Mesendoderm (in vitro differentiated cells): ENCODE data around the gene MECP2.
"Not testable (repeated sequence)": the region's sequence is repeated elsewhere in the genome, so short reads cannot be mapped to it uniquely, and the experiment has no call there.

ENCODE experiments used
- DNase-seq: peaks from one replicate; pipeline ENCODE4 v3.0.0; 2013
- H2AK5ac ChIP-seq: 2 replicates; pipeline ENCODE4 v1.6.1; 2013; ENCODE audit warnings: low read length, inconsistent platforms
- H2BK120ac ChIP-seq: 2 replicates; pipeline ENCODE4 v1.6.1; 2013; ENCODE audit warnings: low read depth, mild to moderate bottlenecking, low read length, moderate library complexity, mixed read lengths
- H2BK15ac ChIP-seq: replicated peaks from 2 replicates; pipeline ENCODE4 v1.6.1; 2013; ENCODE audit warnings: low read depth, mild to moderate bottlenecking, moderate library complexity
- H2BK5ac ChIP-seq: 2 replicates; pipeline ENCODE4 v1.6.1; 2013; ENCODE audit warnings: low read length, inconsistent platforms
- H3K18ac ChIP-seq: 2 replicates; pipeline ENCODE4 v1.6.1; 2013; ENCODE audit warnings: mild to moderate bottlenecking, low read length, mixed read lengths
- H3K23ac ChIP-seq: one replicate; pipeline ENCODE4 v1.6.1; 2013; ENCODE audit warnings: low read length
- H3K27ac ChIP-seq: 2 replicates; pipeline ENCODE4 v1.5.1; 2013; ENCODE audit warnings: low read depth, mild to moderate bottlenecking, inconsistent platforms, low read length, moderate library complexity
- H3K27me3 ChIP-seq: 2 replicates; pipeline ENCODE4 v1.6.1; 2013; ENCODE audit warnings: low read length, control low read depth, mild to moderate bottlenecking, inconsistent platforms; ENCODE audit not compliant: insufficient read depth, poor library complexity
- H3K36me3 ChIP-seq: 2 replicates; pipeline ENCODE4 v1.6.1; 2013; ENCODE audit warnings: low read length, inconsistent platforms; ENCODE audit not compliant: control insufficient read depth, insufficient read depth
- H3K4ac ChIP-seq: one replicate; pipeline ENCODE4 v1.6.1; 2013; ENCODE audit warnings: low read depth, mild to moderate bottlenecking, low read length, moderate library complexity
- H3K4me1 ChIP-seq: 2 replicates; pipeline ENCODE4 v1.6.1; 2013; ENCODE audit warnings: low read depth, low read length, inconsistent platforms; ENCODE audit not compliant: control insufficient read depth
- H3K4me2 ChIP-seq: 2 replicates; pipeline ENCODE4 v1.6.1; 2013; ENCODE audit warnings: low read length
- H3K4me3 ChIP-seq: 2 replicates; pipeline ENCODE4 v1.5.1; 2013; ENCODE audit warnings: mild to moderate bottlenecking, low read length
- H3K56ac ChIP-seq: one replicate; pipeline ENCODE4 v1.6.1; 2013; ENCODE audit warnings: low read length
- H3K79me1 ChIP-seq: 2 replicates; pipeline ENCODE4 v1.6.1; 2013; ENCODE audit warnings: low read length, inconsistent platforms
- H3K79me2 ChIP-seq: 2 replicates; pipeline ENCODE4 v1.6.1; 2013; ENCODE audit warnings: mild to moderate bottlenecking, low read length; ENCODE audit not compliant: control insufficient read depth, insufficient read depth
- H3K9ac ChIP-seq: 2 replicates; pipeline ENCODE4 v1.6.1; 2013; ENCODE audit warnings: low read length, inconsistent platforms
- H4K5ac ChIP-seq: one replicate; pipeline ENCODE4 v1.6.1; 2013; ENCODE audit warnings: low read length
- H4K8ac ChIP-seq: one replicate; pipeline ENCODE4 v1.6.1; 2013; ENCODE audit warnings: low read depth, mild to moderate bottlenecking, control low read depth, low read length, moderate library complexity
- WGBS: extraction: QIAGEN DNeasy Blood & Tissue Kit; methylation state at CpG from one replicate; pipeline ENCODE4 v1.1.7; 2013; ENCODE audit warnings: low lambda C conversion rate, missing lambda C conversion rate; ENCODE audit not compliant: insufficient coverage; ENCODE audit errors: extremely low coverage; 5-methylcytosine and 5-hydroxymethylcytosine counted together

Gene MECP2

GRCh38 chrX:153984351-153985178 lies 113.0 kb downstream of the MECP2 start:
- Histone ChIP-seq H3K79me2 (no peaks in the 10 kb centered on the region), H3K4me1 (no peaks in the 10 kb centered on the region), H2BK15ac (no peak overlapping the region), H3K27me3 (no peaks in the 10 kb centered on the region), H3K18ac (no peak overlapping the region), H3K27ac (no peak overlapping the region), H4K8ac (no peak overlapping the region), H2BK120ac (no peak overlapping the region), H3K9ac (no peak overlapping the region), H3K56ac (no peak overlapping the region), H3K79me1 (no peaks in the 10 kb centered on the region), H3K4ac (no peak overlapping the region), H3K23ac (no peak overlapping the region), H4K5ac (no peak overlapping the region), H3K36me3 (no peaks in the 10 kb centered on the region), H2BK5ac (no peak overlapping the region), H3K4me2 (no peak overlapping the region), H2AK5ac (no peak overlapping the region), H3K4me3 (no peak overlapping the region)
- DNase-seq, result no peak
- WGBS, result no CpG with 5 or more reads among the region's 20 CpGs

GRCh38 chrX:153983321-153983801 lies 114.2 kb downstream of the MECP2 start:
- Histone ChIP-seq H2BK15ac (no peak overlapping the region), H4K5ac (no peak overlapping the region), H3K27ac (no peak overlapping the region), H3K36me3 (no peaks in the 10 kb centered on the region), H4K8ac (no peak overlapping the region), H3K4me2 (no peak overlapping the region), H3K79me1 (no peaks in the 10 kb centered on the region), H2BK5ac (no peak overlapping the region), H3K23ac (no peak overlapping the region), H3K56ac (no peak overlapping the region), H3K4me3 (no peak overlapping the region), H2AK5ac (no peak overlapping the region), H3K79me2 (no peaks in the 10 kb centered on the region), H3K18ac (no peak overlapping the region), H3K27me3 (no peaks in the 10 kb centered on the region), H2BK120ac (no peak overlapping the region), H3K9ac (no peak overlapping the region), H3K4me1 (no peaks in the 10 kb centered on the region), H3K4ac (no peak overlapping the region)
- DNase-seq, result no peak
- WGBS, result no CpG with 5 or more reads among the region's 12 CpGs

GRCh38 chrX:153981771-153982533 lies 115.6 kb downstream of the MECP2 start:
- Histone ChIP-seq H3K36me3 (no peaks in the 10 kb centered on the region), H2BK5ac (no peak overlapping the region), H3K4me1 (no peaks in the 10 kb centered on the region), H4K5ac (no peak overlapping the region), H3K23ac (no peak overlapping the region), H3K56ac (no peak overlapping the region), H3K4ac (no peak overlapping the region), H3K79me1 (no peaks in the 10 kb centered on the region), H3K9ac (no peak overlapping the region), H2BK120ac (no peak overlapping the region), H2AK5ac (no peak overlapping the region), H3K79me2 (no peaks in the 10 kb centered on the region), H3K4me2 (no peak overlapping the region), H3K4me3 (no peak overlapping the region), H3K18ac (no peak overlapping the region), H2BK15ac (no peak overlapping the region), H4K8ac (no peak overlapping the region), H3K27me3 (no peaks in the 10 kb centered on the region), H3K27ac (no peak overlapping the region)
- DNase-seq, result no peak
- WGBS, result no CpG with 5 or more reads among the region's 52 CpGs

GRCh38 chrX:153981231-153981630 lies 116.3 kb downstream of the MECP2 start:
- H3K4me1 ChIP-seq, result no peaks in the 10 kb centered on the region
- H3K79me2 ChIP-seq, result no peaks in the 10 kb centered on the region
- no peak overlapping the region for H3K18ac ChIP-seq
- no peak overlapping the region for H3K4me3 ChIP-seq
- H3K27ac ChIP-seq, result no peak overlapping the region
- no peak overlapping the region for H4K5ac ChIP-seq
- no peak overlapping the region for H2BK5ac ChIP-seq
- no peak overlapping the region for H3K9ac ChIP-seq
- no peak overlapping the region for H2BK120ac ChIP-seq
- DNase-seq, result no peak
- no peak overlapping the region for H2BK15ac ChIP-seq
- H3K27me3 ChIP-seq, result no peaks in the 10 kb centered on the region
- H3K36me3 ChIP-seq, result no peaks in the 10 kb centered on the region
- no CpG with 5 or more reads among the region's 7 CpGs for whole genome bisulfite sequencing
- H3K23ac ChIP-seq, result no peak overlapping the region
- no peak overlapping the region for H2AK5ac ChIP-seq
- no peaks in the 10 kb centered on the region for H3K79me1 ChIP-seq
- H3K56ac ChIP-seq, result no peak overlapping the region
- H3K4me2 ChIP-seq, result no peak overlapping the region
- no peak overlapping the region for H4K8ac ChIP-seq
- H3K4ac ChIP-seq, result no peak overlapping the region

GRCh38 chrX:153980394-153980793 lies 117.1 kb downstream of the MECP2 start:
- H3K18ac ChIP-seq, H3K79me1 ChIP-seq, H3K79me2 ChIP-seq, H3K4ac ChIP-seq, H3K9ac ChIP-seq, H2BK5ac ChIP-seq, H3K27me3 ChIP-seq, DNase-seq, H3K27ac ChIP-seq, H4K5ac ChIP-seq, H4K8ac ChIP-seq, H2BK120ac ChIP-seq, H3K4me2 ChIP-seq, H3K4me3 ChIP-seq, H3K4me1 ChIP-seq, H3K56ac ChIP-seq, H3K36me3 ChIP-seq, H2BK15ac ChIP-seq, H2AK5ac ChIP-seq, H3K23ac ChIP-seq: not testable (repeated sequence)
- WGBS, result no CpG with 5 or more reads among the region's 10 CpGs
